Astrocyte (in vitro differentiated cells and primary cell): ENCODE results near the gene GJD2. TPM values are rescaled to one million over a fixed set of nuclear protein-coding genes. Genes with fewer than 3 reads are reported as not detected.

Source experiments
- DNase-seq: peaks from one replicate; pipeline ENCODE4 v3.0.0-alpha.2; 2010; ENCODE audit warnings: low read depth
- FAIRE-seq: peaks from 2 replicates; lab custom pipeline; 2011; peaks lifted over from hg19 to GRCh38; lab: Jason Lieb, UNC
- H2AFZ ChIP-seq: 2 replicates; pipeline ENCODE4 v1.6.0; 2012; ENCODE audit warnings: low read depth, low read length, inconsistent platforms
- H3K27ac ChIP-seq: 2 replicates; pipeline ENCODE4 v1.5.1; 2011; ENCODE audit warnings: low read depth, low read length, inconsistent platforms
- H3K27me3 ChIP-seq: 2 replicates; pipeline ENCODE4 v1.6.0; 2011; ENCODE audit warnings: low read length, inconsistent platforms; ENCODE audit not compliant: insufficient read depth
- H3K36me3 ChIP-seq: 2 replicates; pipeline ENCODE4 v1.5.1; 2011; ENCODE audit warnings: low read length, inconsistent platforms; ENCODE audit not compliant: insufficient read depth
- H3K4me1 ChIP-seq: 2 replicates; pipeline ENCODE4 v1.5.1; 2011; ENCODE audit warnings: low read length, inconsistent platforms; ENCODE audit not compliant: insufficient read depth
- H3K4me2 ChIP-seq: 2 replicates; pipeline ENCODE4 v1.6.0; 2012; ENCODE audit warnings: low read length, inconsistent platforms
- H3K4me3 ChIP-seq: 2 replicates; pipeline ENCODE4 v1.5.1; 2011; ENCODE audit warnings: low read depth, mild to moderate bottlenecking, low read length, inconsistent platforms; ENCODE audit not compliant: insufficient read depth
- H3K79me2 ChIP-seq: 2 replicates; pipeline ENCODE4 v1.6.0; 2012; ENCODE audit warnings: mild to moderate bottlenecking, low read length, inconsistent platforms; ENCODE audit not compliant: insufficient read depth
- H3K9ac ChIP-seq: 2 replicates; pipeline ENCODE4 v1.6.0; 2012; ENCODE audit warnings: mild to moderate bottlenecking, low read length, inconsistent platforms
- H3K9me3 ChIP-seq: 2 replicates; pipeline ENCODE4 v1.5.1; 2012; ENCODE audit warnings: low read depth, mild to moderate bottlenecking, low read length, inconsistent platforms; ENCODE audit not compliant: insufficient read depth
- H4K20me1 ChIP-seq: 2 replicates; pipeline ENCODE4 v1.6.0; 2012; ENCODE audit warnings: low read length, inconsistent platforms; ENCODE audit not compliant: insufficient read depth
- H3K27ac Mint-ChIP-seq: one replicate; pipeline ENCODE4 v1.8.0; 2021; ENCODE audit warnings: mild to moderate bottlenecking, mixed read lengths; ENCODE audit not compliant: unreplicated experiment
- H3K27me3 Mint-ChIP-seq: one replicate; pipeline ENCODE4 v1.8.0; 2021; ENCODE audit warnings: low read depth, mixed read lengths; ENCODE audit not compliant: unreplicated experiment
- H3K36me3 Mint-ChIP-seq: one replicate; pipeline ENCODE4 v1.8.0; 2021; ENCODE audit warnings: low read depth, mixed read lengths; ENCODE audit not compliant: unreplicated experiment
- H3K4me1 Mint-ChIP-seq: one replicate; pipeline ENCODE4 v1.8.0; 2021; ENCODE audit warnings: low read depth, mixed read lengths; ENCODE audit not compliant: unreplicated experiment
- H3K4me3 Mint-ChIP-seq: one replicate; pipeline ENCODE4 v1.8.0; 2021; ENCODE audit warnings: mild to moderate bottlenecking, moderate library complexity, mixed read lengths; ENCODE audit not compliant: unreplicated experiment
- H3K9me3 Mint-ChIP-seq: one replicate; pipeline ENCODE4 v1.8.0; 2021; ENCODE audit warnings: mild to moderate bottlenecking, mixed read lengths; ENCODE audit not compliant: unreplicated experiment
- EZH2 ChIP-seq: IDR thresholded peaks from 2 replicates; pipeline ENCODE4 v1.6.1; 2012; ENCODE audit warnings: mild to moderate bottlenecking, low read length, inconsistent platforms; ENCODE audit not compliant: insufficient read depth
- total RNA-seq: library from RNA; stranded (reverse); gene quantifications from 2 replicates; pipeline ENCODE4 v1.2.1, GENCODE V29; 2021
- TF ChIP-seq, protein P1 (sequence below): IDR thresholded peaks from 2 replicates; pipeline ENCODE4 v1.5.1; 2011; ENCODE audit warnings: low read depth, mild to moderate bottlenecking, inconsistent platforms, low read length, moderate library complexity; ENCODE audit not compliant: insufficient read depth

Gene GJD2
- total RNA-seq, 1 donor from 2014 or later = 1.00 TPM

DNA sequence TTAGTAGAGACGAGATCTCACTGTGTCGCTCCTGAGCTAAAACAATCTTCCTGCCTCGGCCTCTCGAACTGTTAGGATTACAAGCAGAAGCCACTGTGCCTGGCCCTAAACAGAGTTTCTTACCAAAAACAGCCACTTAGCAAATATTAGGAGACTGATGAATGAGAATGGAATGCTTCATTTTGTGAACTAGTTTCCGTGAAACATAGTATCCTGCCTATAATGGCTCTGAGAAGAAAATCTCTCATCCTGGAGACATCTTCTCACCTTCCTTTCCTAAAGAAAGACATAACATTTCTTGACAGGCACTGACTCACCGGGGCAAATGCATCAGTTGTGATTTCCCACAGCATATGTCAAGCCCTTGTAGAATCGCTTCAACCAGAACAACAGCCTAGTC is 44.9 kb downstream of the GJD2 start:
- peaks cover 14% of the 10 kb centered on the region for H3K27me3 ChIP-seq
- no peaks in the 10 kb centered on the region for H4K20me1 ChIP-seq
- peak; percentile 89 for FAIRE-seq
- H3K4me3 ChIP-seq = no peak overlapping the region
- H3K9me3 ChIP-seq = no peaks in the 10 kb centered on the region
- Mint-ChIP-seq H3K9me3 (no peaks in the 10 kb centered on the region), H3K27me3 (peaks cover 13% of the 10 kb centered on the region), H3K4me3 (no peak overlapping the region), H3K27ac (peak overlapping the region; percentile 94), H3K36me3 (no peaks in the 10 kb centered on the region), H3K4me1 (peaks cover 24% of the 10 kb centered on the region)
- peak; percentile 36 for DNase-seq
- no peak for TF ChIP-seq EZH2
- TF ChIP-seq, protein P1, sequence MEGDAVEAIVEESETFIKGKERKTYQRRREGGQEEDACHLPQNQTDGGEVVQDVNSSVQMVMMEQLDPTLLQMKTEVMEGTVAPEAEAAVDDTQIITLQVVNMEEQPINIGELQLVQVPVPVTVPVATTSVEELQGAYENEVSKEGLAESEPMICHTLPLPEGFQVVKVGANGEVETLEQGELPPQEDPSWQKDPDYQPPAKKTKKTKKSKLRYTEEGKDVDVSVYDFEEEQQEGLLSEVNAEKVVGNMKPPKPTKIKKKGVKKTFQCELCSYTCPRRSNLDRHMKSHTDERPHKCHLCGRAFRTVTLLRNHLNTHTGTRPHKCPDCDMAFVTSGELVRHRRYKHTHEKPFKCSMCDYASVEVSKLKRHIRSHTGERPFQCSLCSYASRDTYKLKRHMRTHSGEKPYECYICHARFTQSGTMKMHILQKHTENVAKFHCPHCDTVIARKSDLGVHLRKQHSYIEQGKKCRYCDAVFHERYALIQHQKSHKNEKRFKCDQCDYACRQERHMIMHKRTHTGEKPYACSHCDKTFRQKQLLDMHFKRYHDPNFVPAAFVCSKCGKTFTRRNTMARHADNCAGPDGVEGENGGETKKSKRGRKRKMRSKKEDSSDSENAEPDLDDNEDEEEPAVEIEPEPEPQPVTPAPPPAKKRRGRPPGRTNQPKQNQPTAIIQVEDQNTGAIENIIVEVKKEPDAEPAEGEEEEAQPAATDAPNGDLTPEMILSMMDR = no peak
- no peaks in the 10 kb centered on the region for H3K36me3 ChIP-seq
- no peak overlapping the region for H3K9ac ChIP-seq
- no peak overlapping the region for H2AFZ ChIP-seq
- no peak overlapping the region for H3K4me2 ChIP-seq
- no peaks in the 10 kb centered on the region for H3K79me2 ChIP-seq
- no peak overlapping the region for H3K27ac ChIP-seq
- no peaks in the 10 kb centered on the region for H3K4me1 ChIP-seq

DNA sequence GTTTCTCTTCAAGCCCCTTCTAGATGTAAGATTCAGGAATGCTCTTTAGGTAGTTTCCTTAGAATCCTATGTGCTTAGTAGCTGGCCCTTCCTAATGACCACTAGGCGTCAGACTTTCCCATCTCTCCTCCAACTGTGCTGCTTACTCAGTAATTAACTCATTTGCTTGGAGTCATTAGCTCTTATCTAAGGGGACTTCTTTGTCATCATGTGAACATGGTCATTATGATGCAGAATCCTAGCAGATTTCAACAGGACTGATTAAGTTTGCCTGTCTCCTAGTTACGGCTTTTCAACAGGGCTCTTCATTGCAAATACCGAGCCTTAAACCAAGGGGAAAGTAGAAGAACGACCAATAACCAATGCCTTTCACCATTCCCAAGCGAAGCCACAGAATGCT is 46.4 kb downstream of the GJD2 start:
- Histone ChIP-seq H3K9me3 (no peaks in the 10 kb centered on the region), H3K36me3 (no peaks in the 10 kb centered on the region), H3K27me3 (peaks cover 26% of the 10 kb centered on the region), H3K4me2 (no peak overlapping the region), H4K20me1 (no peaks in the 10 kb centered on the region), H3K4me3 (no peak overlapping the region), H3K79me2 (no peaks in the 10 kb centered on the region), H3K27ac (no peak overlapping the region), H2AFZ (no peak overlapping the region), H3K4me1 (no peaks in the 10 kb centered on the region), H3K9ac (no peak overlapping the region)
- DNase-seq (peak; percentile 42), FAIRE-seq (no peak)
- no peak overlapping the region for H3K27ac Mint-ChIP-seq
- no peak overlapping the region for H3K4me3 Mint-ChIP-seq
- no peaks in the 10 kb centered on the region for H3K9me3 Mint-ChIP-seq
- no peaks in the 10 kb centered on the region for H3K36me3 Mint-ChIP-seq
- TF ChIP-seq EZH2 = no peak
- TF ChIP-seq, protein P1 = peak; percentile 88
- peaks cover 13% of the 10 kb centered on the region for H3K27me3 Mint-ChIP-seq
- H3K4me1 Mint-ChIP-seq = peaks cover 24% of the 10 kb centered on the region

DNA sequence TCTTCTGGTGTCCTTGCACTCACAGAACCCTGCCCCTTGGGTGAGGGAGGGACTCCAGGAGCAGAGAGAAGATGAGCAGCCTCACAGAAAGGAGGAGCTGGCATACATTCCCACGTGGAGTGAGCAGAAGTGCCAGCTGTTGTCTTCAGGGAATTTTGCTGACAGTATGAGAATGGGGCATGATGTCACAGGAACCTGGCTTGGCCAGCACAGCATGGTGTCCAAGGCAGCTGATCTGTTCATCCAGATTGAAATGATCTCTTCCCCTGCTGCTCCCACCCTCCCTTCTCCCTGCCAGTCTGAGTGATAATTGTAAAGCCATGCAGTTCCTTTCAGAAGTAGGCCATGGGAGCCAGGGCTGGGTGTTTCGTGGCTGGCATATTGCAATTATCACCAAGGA is 53.3 kb downstream of the GJD2 start:
- Histone ChIP-seq H3K27ac (no peak overlapping the region), H3K9ac (no peak overlapping the region), H3K27me3 (peaks cover 26% of the 10 kb centered on the region), H3K79me2 (no peaks in the 10 kb centered on the region), H3K4me3 (no peak overlapping the region), H3K36me3 (no peaks in the 10 kb centered on the region), H3K4me2 (no peak overlapping the region), H3K9me3 (no peaks in the 10 kb centered on the region), H2AFZ (no peak overlapping the region), H3K4me1 (no peaks in the 10 kb centered on the region), H4K20me1 (no peaks in the 10 kb centered on the region)
- no peaks in the 10 kb centered on the region for H3K36me3 Mint-ChIP-seq
- H3K4me1 Mint-ChIP-seq = no peaks in the 10 kb centered on the region
- DNase-seq (no peak), FAIRE-seq (peak; percentile 39)
- peak overlapping the region; percentile 59 for H3K27ac Mint-ChIP-seq
- H3K9me3 Mint-ChIP-seq = no peaks in the 10 kb centered on the region
- H3K4me3 Mint-ChIP-seq = no peak overlapping the region
- H3K27me3 Mint-ChIP-seq = peaks cover 17% of the 10 kb centered on the region
- TF ChIP-seq EZH2 = no peak
- TF ChIP-seq, protein P1 = no peak
